ENCODE measurements around the gene PLXNB3. TPM values are rescaled to one million over a fixed set of nuclear protein-coding genes. Genes with fewer than 3 reads are reported as not detected.

PLXNB3 gene
- total RNA-seq, 1 experiment from 2014 or later: 14.3 TPM

DNA sequence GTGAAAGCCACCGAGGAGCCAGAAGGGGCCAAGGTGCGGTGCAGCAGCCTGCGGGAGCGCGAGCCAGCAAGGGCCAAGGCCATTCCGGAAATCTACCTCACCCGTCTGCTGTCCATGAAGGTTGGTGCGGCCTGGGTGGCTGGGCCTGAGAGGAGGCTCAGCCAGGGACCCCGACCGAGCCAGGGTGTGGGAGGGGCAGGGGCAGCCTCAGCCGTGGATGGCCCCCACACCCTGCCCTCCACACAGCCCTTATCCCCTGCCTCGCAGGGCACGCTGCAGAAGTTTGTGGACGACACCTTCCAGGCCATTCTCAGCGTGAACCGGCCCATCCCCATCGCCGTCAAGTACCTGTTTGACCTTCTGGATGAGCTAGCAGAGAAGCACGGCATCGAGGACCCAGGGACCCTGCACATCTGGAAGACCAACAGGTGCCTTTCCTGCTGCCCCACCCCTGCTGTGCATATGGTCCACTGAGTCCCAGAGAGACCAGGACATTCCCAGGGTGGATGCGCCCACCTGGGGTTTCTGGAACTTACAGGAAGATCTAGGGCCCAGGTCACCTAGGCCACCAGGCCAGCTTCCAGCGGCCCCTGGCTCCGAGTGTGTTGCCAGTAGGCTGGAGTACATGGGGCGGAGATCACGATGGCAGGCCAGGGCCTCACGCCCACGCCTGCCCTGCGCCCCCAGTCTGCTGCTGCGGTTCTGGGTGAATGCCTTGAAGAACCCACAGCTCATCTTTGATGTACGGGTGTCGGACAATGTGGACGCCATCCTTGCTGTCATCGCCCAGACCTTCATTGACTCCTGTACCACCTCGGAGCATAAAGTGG is 13.4 kb downstream of the PLXNB3 start:
- intact Hi-C loops (cut with micrococcal nuclease; ENCODE audit: unreplicated experiment): no loop called here

DNA sequence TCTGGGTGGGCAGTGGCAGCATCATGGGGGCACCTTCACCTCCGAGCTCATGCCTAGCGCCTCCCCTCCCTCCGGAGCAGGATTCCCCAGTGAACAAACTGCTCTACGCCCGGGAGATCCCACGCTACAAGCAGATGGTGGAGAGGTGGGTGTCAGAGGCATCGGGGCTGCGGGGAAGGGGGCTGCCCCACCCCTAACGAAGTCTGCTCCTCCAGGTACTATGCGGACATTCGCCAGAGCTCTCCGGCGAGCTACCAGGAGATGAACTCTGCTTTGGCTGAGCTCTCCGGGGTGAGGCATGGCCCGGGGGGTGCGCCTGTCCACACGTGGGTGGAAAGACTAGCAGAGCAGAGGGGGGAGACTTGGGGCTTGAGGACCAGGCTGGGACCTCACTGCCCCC is 14.1 kb downstream of the PLXNB3 start:
- H3K27ac ChIP-seq (ENCODE audit: low read length): no peak overlapping the region
- ChIA-PET POLR2A (interaction anchor here (1.1 kb wide), 1 partner anchor 101 kb away, joined by 4 read pairs; no protein-coding TSS in a partner anchor), CTCF (no interaction called here)
- no peak for ATAC-seq
- in situ Hi-C loops (cut with HindIII; ENCODE audit: low pct_unique_long_range_greater_than_20kb, low sequenced_read_pairs) (no loop called here), intact Hi-C loops (cut with micrococcal nuclease; ENCODE audit: unreplicated experiment) (no loop called here)
- peaks cover 16% of the 10 kb centered on the region for H3K4me1 ChIP-seq (ENCODE audit: control insufficient read depth, insufficient read depth, low read length)
- H3K36me3 ChIP-seq (ENCODE audit: control insufficient read depth, insufficient read depth, low read length): no peaks in the 10 kb centered on the region
- TF ChIP-seq, protein P1, sequence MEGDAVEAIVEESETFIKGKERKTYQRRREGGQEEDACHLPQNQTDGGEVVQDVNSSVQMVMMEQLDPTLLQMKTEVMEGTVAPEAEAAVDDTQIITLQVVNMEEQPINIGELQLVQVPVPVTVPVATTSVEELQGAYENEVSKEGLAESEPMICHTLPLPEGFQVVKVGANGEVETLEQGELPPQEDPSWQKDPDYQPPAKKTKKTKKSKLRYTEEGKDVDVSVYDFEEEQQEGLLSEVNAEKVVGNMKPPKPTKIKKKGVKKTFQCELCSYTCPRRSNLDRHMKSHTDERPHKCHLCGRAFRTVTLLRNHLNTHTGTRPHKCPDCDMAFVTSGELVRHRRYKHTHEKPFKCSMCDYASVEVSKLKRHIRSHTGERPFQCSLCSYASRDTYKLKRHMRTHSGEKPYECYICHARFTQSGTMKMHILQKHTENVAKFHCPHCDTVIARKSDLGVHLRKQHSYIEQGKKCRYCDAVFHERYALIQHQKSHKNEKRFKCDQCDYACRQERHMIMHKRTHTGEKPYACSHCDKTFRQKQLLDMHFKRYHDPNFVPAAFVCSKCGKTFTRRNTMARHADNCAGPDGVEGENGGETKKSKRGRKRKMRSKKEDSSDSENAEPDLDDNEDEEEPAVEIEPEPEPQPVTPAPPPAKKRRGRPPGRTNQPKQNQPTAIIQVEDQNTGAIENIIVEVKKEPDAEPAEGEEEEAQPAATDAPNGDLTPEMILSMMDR (IDR thresholded peaks at IDR 0.05): no peak
- TF ChIP-seq TCF7L2 (IDR thresholded peaks at IDR 0.05; ENCODE audit: low read depth, low read length) (no peak), SIN3A (IDR thresholded peaks at IDR 0.05; ENCODE audit: borderline replicate concordance, insufficient read depth, low read depth, low read length) (no peak), POLR2AphosphoS5 (IDR thresholded peaks at IDR 0.05; ENCODE audit: low read depth, low read length) (no peak)
- TF ChIP-seq, protein P2, sequence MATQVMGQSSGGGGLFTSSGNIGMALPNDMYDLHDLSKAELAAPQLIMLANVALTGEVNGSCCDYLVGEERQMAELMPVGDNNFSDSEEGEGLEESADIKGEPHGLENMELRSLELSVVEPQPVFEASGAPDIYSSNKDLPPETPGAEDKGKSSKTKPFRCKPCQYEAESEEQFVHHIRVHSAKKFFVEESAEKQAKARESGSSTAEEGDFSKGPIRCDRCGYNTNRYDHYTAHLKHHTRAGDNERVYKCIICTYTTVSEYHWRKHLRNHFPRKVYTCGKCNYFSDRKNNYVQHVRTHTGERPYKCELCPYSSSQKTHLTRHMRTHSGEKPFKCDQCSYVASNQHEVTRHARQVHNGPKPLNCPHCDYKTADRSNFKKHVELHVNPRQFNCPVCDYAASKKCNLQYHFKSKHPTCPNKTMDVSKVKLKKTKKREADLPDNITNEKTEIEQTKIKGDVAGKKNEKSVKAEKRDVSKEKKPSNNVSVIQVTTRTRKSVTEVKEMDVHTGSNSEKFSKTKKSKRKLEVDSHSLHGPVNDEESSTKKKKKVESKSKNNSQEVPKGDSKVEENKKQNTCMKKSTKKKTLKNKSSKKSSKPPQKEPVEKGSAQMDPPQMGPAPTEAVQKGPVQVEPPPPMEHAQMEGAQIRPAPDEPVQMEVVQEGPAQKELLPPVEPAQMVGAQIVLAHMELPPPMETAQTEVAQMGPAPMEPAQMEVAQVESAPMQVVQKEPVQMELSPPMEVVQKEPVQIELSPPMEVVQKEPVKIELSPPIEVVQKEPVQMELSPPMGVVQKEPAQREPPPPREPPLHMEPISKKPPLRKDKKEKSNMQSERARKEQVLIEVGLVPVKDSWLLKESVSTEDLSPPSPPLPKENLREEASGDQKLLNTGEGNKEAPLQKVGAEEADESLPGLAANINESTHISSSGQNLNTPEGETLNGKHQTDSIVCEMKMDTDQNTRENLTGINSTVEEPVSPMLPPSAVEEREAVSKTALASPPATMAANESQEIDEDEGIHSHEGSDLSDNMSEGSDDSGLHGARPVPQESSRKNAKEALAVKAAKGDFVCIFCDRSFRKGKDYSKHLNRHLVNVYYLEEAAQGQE (IDR thresholded peaks at IDR 0.05; ENCODE audit: insufficient read depth in 1 of 2, low read depth in 2 of 2, low read length in 1 of 2): no peak
- BruUV-seq (replicated peaks): no TSS peak
- H3K27me3 ChIP-seq (ENCODE audit: control insufficient read depth, insufficient read depth, low read length): no peaks in the 10 kb centered on the region
- no peak overlapping the region for H3K4me3 ChIP-seq (ENCODE audit: low read depth in 2 of 2, low read length in 2 of 2)
- H3K9me3 ChIP-seq (ENCODE audit: control insufficient read depth, insufficient read depth, low read depth, low read length): no peaks in the 10 kb centered on the region
- DNase-seq (ENCODE audit: low read depth, low spot score): no peak

More for the DNA sequence above, 13.4 kb downstream of the PLXNB3 start:
- no peak overlapping the region for H3K4me3 ChIP-seq (ENCODE audit: low read depth in 2 of 2, low read length in 2 of 2)
- no peak for DNase-seq (ENCODE audit: low read depth, low spot score)
- no peaks in the 10 kb centered on the region for H3K27me3 ChIP-seq (ENCODE audit: control insufficient read depth, insufficient read depth, low read length)
- TF ChIP-seq POLR2AphosphoS5 (IDR thresholded peaks at IDR 0.05; ENCODE audit: low read depth, low read length): no peak
- no peak for TF ChIP-seq SIN3A (IDR thresholded peaks at IDR 0.05; ENCODE audit: borderline replicate concordance, insufficient read depth, low read depth, low read length)
- TF ChIP-seq, protein P2 (IDR thresholded peaks at IDR 0.05; ENCODE audit: insufficient read depth in 1 of 2, low read depth in 2 of 2, low read length in 1 of 2): no peak
- TF ChIP-seq TCF7L2 (IDR thresholded peaks at IDR 0.05; ENCODE audit: low read depth, low read length): no peak
- TF ChIP-seq, protein P1 (IDR thresholded peaks at IDR 0.05): no peak
- H3K9me3 ChIP-seq (ENCODE audit: control insufficient read depth, insufficient read depth, low read depth, low read length): no peaks in the 10 kb centered on the region
- no peak for ATAC-seq
- no peaks in the 10 kb centered on the region for H3K36me3 ChIP-seq (ENCODE audit: control insufficient read depth, insufficient read depth, low read length)
- CTCF ChIA-PET: interaction anchor here (0.6 kb wide), 1 partner anchor 82 kb away, joined by 7 read pairs; no protein-coding TSS in a partner anchor
- no peak overlapping the region for H3K27ac ChIP-seq (ENCODE audit: low read length)
- no TSS peak for BruUV-seq (replicated peaks)
- H3K4me1 ChIP-seq (ENCODE audit: control insufficient read depth, insufficient read depth, low read length): peaks cover 16% of the 10 kb centered on the region
- POLR2A ChIA-PET: interaction anchor here (1.1 kb wide), 1 partner anchor 101 kb away, joined by 4 read pairs; no protein-coding TSS in a partner anchor
- in situ Hi-C loops (cut with HindIII; ENCODE audit: low pct_unique_long_range_greater_than_20kb, low sequenced_read_pairs): no loop called here
